K562 (cell line): ENCODE results near the gene CDT1. TPM values are rescaled to one million over a fixed set of nuclear protein-coding genes. Genes with fewer than 3 reads are reported as not detected.

ENCODE experiments used
- BCLAF1 ChIP-seq, 2 experiments: fragments of 450-650 bp in 1 of 2; IDR thresholded peaks; 2 replicates each; pipeline ENCODE4 v1.6.1; 2011 to 2017; ENCODE audit warnings: low read depth in 2 of 2, antibody characterized with exemption in 1 of 2, borderline replicate concordance in 1 of 2, low read length in 1 of 2, mild to moderate bottlenecking in 1 of 2, mixed read lengths in 1 of 2; ENCODE audit not compliant: control insufficient read depth in 1 of 2
- CEBPG ChIP-seq, 3 experiments: fragments of 200-800 bp in 1 of 3; sonication (Bioruptor generic) in 1 of 3; sonication (generic) in 1 of 3; formaldehyde crosslinking in 1 of 3; IDR thresholded peaks in 2 of 3; conservative IDR thresholded peaks in 1 of 3; 2 replicates each; pipeline versions ENCODE4 v1.6.1 to v1.8.0; 2016 to 2022; ENCODE audit warnings: missing compliant biosample characterization in 2 of 3, missing genetic modification characterization in 2 of 3, mild to moderate bottlenecking in 1 of 3, missing genetic modification reagents in 1 of 3
- FOXP1 ChIP-seq: sonication (generic); formaldehyde crosslinking; IDR thresholded peaks from 2 replicates; pipeline ENCODE4 v1.8.0; 2022; ENCODE audit warnings: mild to moderate bottlenecking, missing genetic modification reagents
- GABPA ChIP-seq: fragments of 200-800 bp; sonication (Bioruptor generic); conservative IDR thresholded peaks from 2 replicates; pipeline ENCODE4 v1.6.1; 2016; ENCODE audit warnings: low read depth, missing genetic modification characterization, missing compliant biosample characterization
- GTF2F1 ChIP-seq: IDR thresholded peaks from 2 replicates; pipeline ENCODE4 v1.6.1; 2011; ENCODE audit warnings: low read depth, low read length, improper control_type of control experiment
- JUND ChIP-seq, 2 experiments: IDR thresholded peaks; 2 replicates in 1 of 2; 3 replicates in 1 of 2; pipeline ENCODE4 v1.6.1; 2011; ENCODE audit warnings: borderline replicate concordance in 2 of 2, low read depth in 2 of 2, low read length in 2 of 2, improper control_type of control experiment in 1 of 2, missing biosample characterization in 1 of 2, missing genetic modification characterization in 1 of 2, missing genetic modification reagents in 1 of 2
- KDM1A ChIP-seq, 2 experiments: fragments of 450-650 bp; IDR thresholded peaks; 2 replicates each; pipeline ENCODE4 v1.6.1; 2016; ENCODE audit warnings: mild to moderate bottlenecking in 2 of 2
- NR3C1 ChIP-seq: sonication (generic); formaldehyde crosslinking; IDR thresholded peaks from 2 replicates; pipeline ENCODE4 v1.8.1; 2022; ENCODE audit warnings: missing genetic modification reagents
- PHF21A ChIP-seq: fragments of 450-650 bp; IDR thresholded peaks from 2 replicates; pipeline ENCODE4 v1.6.1; 2017; ENCODE audit warnings: low read depth, borderline replicate concordance
- SMC3 ChIP-seq: conservative IDR thresholded peaks from 2 replicates; pipeline ENCODE4 v1.6.1; 2011; ENCODE audit warnings: low read depth, low read length, improper control_type of control experiment; ENCODE audit not compliant: insufficient read depth
- SREBF1 ChIP-seq: fragments of 150-350 bp; IDR thresholded peaks from 2 replicates; pipeline ENCODE4 v1.6.1; 2014; ENCODE audit warnings: antibody characterized with exemption, low read depth, low read length, borderline replicate concordance
- STAT6 ChIP-seq: sonication (generic); formaldehyde crosslinking; IDR thresholded peaks from 2 replicates; pipeline ENCODE4 v1.8.1; 2023; ENCODE audit warnings: mild to moderate bottlenecking, missing genetic modification reagents
- XRCC5 ChIP-seq: fragments of 200-400 bp; formaldehyde crosslinking; IDR thresholded peaks from 2 replicates; pipeline ENCODE4 v1.6.1; 2017; ENCODE audit warnings: low read depth, mild to moderate bottlenecking, low read length
- ZBED1 ChIP-seq: IDR thresholded peaks from 2 replicates; pipeline ENCODE4 v1.6.1; 2014
- ZNF197 ChIP-seq: fragments of 200-800 bp; sonication (Bioruptor generic); IDR thresholded peaks from 2 replicates; pipeline ENCODE4 v1.6.1; 2016; ENCODE audit warnings: low read depth, missing genetic modification characterization, missing compliant biosample characterization
- ZNF253 ChIP-seq: fragments of 250-450 bp; sonication (Bioruptor Pico); conservative IDR thresholded peaks from 2 replicates; pipeline ENCODE4 v1.6.1; 2021; ENCODE audit warnings: mild to moderate bottlenecking
- ZNF431 ChIP-seq: sonication (generic); formaldehyde crosslinking; IDR thresholded peaks from 2 replicates; pipeline ENCODE4 v1.8.0; 2022; ENCODE audit warnings: mild to moderate bottlenecking, missing genetic modification reagents
- ZNF740 ChIP-seq, 3 experiments: fragments of 200-800 bp in 1 of 3; sonication (Bioruptor generic) in 1 of 3; sonication (generic) in 1 of 3; formaldehyde crosslinking in 1 of 3; IDR thresholded peaks; 2 replicates each; pipeline versions ENCODE4 v1.6.1 to v1.8.0; 2016 to 2022; ENCODE audit warnings: mild to moderate bottlenecking in 2 of 3, missing compliant biosample characterization in 2 of 3, missing genetic modification characterization in 2 of 3, missing genetic modification reagents in 1 of 3
- ZZZ3 ChIP-seq: fragments of 450-650 bp; IDR thresholded peaks from 2 replicates; pipeline ENCODE4 v1.6.1; 2016; ENCODE audit warnings: antibody characterized with exemption, mild to moderate bottlenecking, moderate library complexity
- polyA plus RNA-seq, 8 experiments: library from polyadenylated mRNA; depleted of rRNA in 4 of 8; stranded (reverse) in 5 of 8; unstranded in 3 of 8; fragments of >200 nt; fragmentation: Nextera tagmentation in 2 of 8; fragmentation: Illumina TruSeq in 1 of 8; extraction: Ambion mirVana in 2 of 8; extraction: Trizol in 1 of 8; gene quantifications; 2 replicates each; pipeline versions ENCODE4 v1.2.1 to v1.2.3, GENCODE V29; 2011 to 2014; ENCODE audit warnings: inconsistent platforms in 1 of 8, missing spikeins in 1 of 8
- total RNA-seq, 7 experiments: library from RNA; depleted of rRNA in 6 of 7; stranded (reverse); fragments of >200 nt in 6 of 7; fragmentation: Illumina TruSeq in 2 of 7; extraction: Trizol in 2 of 7; gene quantifications; 2 replicates each; pipeline versions ENCODE4 v1.2.1 to v1.2.3, GENCODE V29; 2011 to 2021; ENCODE audit warnings: low replicate concordance in 1 of 7

CDT1 gene
- total and polyA plus RNA-seq, 9 of the 15 experiments (the other 6 are each of a cell fraction or from before 2014, with no cell fraction given): 0.92 to 178 (median 14.2) TPM

DNA sequence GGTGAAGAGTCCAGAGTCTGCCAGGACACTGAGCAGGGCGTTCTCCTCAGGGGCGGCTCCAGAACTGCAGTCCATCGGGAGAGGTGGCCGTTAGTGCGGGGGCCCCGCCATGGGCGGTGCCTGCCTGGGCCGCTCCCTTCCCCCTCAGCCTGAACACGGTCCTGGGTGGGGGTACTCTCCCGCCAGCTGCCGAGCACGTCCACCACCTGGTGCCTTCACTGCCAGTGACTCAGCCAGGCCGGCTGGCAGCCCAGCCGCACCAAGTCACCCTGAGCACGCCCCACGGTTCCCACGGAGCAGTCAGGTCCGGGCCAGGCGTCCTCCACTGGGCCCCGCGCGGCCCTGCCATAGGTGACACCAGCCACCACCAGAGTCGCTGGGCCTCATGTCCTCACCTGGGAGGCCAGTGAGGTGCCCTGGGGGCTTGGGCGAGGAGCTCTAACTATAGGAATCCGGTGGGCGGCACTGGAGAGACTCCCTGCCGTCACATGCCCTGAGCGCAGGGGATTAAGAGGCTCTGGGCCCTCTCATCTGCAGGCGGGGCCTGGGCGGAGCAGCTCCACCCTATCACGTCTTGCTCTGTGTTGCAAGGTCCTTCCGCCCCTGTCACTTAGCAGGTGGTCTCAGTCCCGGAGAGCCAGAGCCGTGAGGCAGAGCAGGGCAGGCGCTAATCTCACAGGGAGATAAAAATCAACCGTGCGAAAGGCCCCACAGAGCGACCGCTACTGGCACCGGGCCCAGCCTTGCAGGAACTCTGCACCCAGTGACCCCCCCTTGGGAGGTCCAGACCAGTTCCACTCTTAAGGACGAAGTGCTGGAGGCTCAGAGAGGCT lies 32.9 kb upstream of the CDT1 start (continued):
- TF ChIP-seq PHF21A (peak; percentile 32; the same call in 1 of the 2 replicates), ZNF197 (CRISPR knock-in tag) (peak; percentile 52; the same call in 1 of the 2 replicates), ZZZ3 (no peak), XRCC5 (no peak), SREBF1 (no peak), ZNF740 (CRISPR knock-in tag; IDR thresholded peaks at IDR 0.05) (no peak; the same call in 1 of the 2 replicates), ZNF740 (tag; IDR thresholded peaks at IDR 0.05) (0 out of 4 replicates have a peak, but pooled peaks of 1 of the 2 experiments have one; percentile 43), BCLAF1 (IDR thresholded peaks at IDR 0.05; ENCODE audit: borderline replicate concordance in 1 of 2, control insufficient read depth in 1 of 2, low read depth in 2 of 2, low read length in 1 of 2) (no peak), ZNF253 (CRISPR knock-in tag) (no peak), GABPA (tag) (peak; percentile 45), ZBED1 (no peak), FOXP1 (CRISPR knock-in tag) (peak; percentile 80; the same call in 1 of the 2 replicates), KDM1A (IDR thresholded peaks at IDR 0.05) (no peak), CEBPG (CRISPR knock-in tag; IDR thresholded peaks at IDR 0.05) (peak; percentile 100), CEBPG (tag; conservative IDR thresholded peaks at IDR 0.05 in 1 of 2, IDR thresholded peaks at IDR 0.05 in 1 of 2) (peak; percentile 88 to 91), NR3C1 (CRISPR knock-in tag) (no peak), ZNF431 (CRISPR knock-in tag) (no peak), JUND (IDR thresholded peaks at IDR 0.05; ENCODE audit: borderline replicate concordance, low read depth, low read length) (peak; percentile 60), JUND (tag; IDR thresholded peaks at IDR 0.05; ENCODE audit: borderline replicate concordance, low read depth, low read length) (peak; percentile 51; the same call in 1 of the 3 replicates), STAT6 (CRISPR knock-in tag) (no peak), SMC3 (no peak), GTF2F1 (no peak)
